GM11168 (cell line): ENCODE data around the gene ITK.

Experiments used
- in situ Hi-C: fragments of 300-500 bp; cut with MboI; formaldehyde crosslinking; loops from one replicate; pipeline ENCODE4 v1.12.0; 2022; ENCODE audit warnings: low sequenced_read_pairs; ENCODE audit not compliant: unreplicated experiment

ITK gene

DNA sequence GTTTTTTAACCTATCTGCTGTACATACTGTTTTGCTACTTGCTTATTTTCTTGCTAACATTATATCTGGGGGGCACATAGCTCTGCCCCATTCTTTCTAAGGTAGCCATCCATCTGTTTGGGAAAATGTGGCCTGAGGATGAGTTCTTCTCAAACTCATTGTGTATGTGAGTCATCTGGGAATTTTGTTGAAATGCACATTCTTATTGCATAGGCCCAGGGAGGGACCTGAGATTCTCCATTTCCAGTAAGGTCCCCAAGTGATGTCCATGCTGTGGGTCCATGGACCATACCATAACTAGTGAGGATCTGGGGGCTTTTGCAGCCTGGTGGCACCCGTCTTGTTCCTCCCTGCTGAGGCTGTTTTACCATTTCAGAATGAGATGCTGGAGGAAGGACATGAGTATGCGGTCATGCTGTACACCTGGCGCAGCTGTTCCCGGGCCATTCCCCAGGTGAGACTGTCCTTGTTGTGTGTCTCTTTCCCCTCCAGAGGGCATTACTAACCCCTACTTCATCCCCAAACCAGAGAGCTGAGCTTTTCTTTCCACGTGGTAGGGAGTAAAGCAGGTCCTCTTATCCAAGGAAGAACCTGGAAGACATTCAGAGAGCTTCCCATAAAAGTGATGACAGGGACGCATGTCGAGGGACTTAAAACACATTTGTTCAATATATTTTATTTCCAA is 113.9 kb downstream of the ITK start:
- in situ Hi-C loops = no loop called here

DNA sequence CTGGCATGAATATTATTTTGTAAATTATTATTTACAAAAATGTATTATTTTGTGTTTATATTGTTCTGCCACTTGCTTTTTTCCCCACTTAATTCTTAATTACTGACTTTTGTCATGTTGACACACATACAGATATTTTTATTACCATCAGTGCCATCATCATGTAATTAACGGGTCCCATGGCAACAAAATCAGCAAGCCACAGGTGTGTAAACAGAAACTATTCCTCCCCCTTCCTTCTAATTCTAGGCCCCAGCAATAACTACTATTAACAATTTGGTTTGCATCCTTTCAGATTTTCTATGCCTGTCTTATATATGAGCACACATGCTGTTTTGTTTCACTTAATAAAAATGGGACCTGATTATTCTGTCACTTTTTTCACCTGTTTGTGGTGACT is 114.6 kb downstream of the ITK start:
- in situ Hi-C loops = no loop called here

DNA sequence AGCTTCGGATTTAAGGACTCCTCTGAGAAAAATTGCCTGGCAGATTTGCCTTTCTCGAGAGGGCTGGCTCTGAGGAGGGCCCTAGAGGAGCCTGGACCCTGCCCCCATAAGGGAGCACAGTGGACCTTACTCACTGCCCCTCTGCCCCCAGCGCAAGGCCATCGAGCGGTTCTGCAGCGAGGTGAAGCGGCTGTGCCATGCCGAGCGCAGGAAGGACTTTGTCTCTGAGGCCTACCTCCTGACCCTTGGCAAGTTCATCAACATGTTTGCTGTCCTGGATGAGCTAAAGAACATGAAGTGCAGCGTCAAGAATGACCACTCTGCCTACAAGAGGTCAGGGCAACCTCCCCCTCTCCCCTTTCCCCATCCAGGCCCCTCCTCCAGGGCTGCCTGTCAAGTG is 119.9 kb downstream of the ITK start:
- in situ Hi-C loops = loop anchor here (10.0 kb wide), 1 partner anchor 156 kb away; the partner anchor contains the start of gene MED7

- in situ Hi-C loops = loop anchor here (10.0 kb wide), 1 partner anchor 156 kb away; the partner anchor contains the start of gene MED7
These were observed 120.4 kb downstream of the ITK start for GRCh38 chr5:157301066-157301465.

- in situ Hi-C loops = loop anchor here (10.0 kb wide), 1 partner anchor 158 kb away; the partner anchor contains the start of gene MED7
These were observed 122.4 kb downstream of the ITK start for GRCh38 chr5:157303023-157303422.

GRCh38 chr5:157303667-157304327 is 123.2 kb downstream of the ITK start:
- in situ Hi-C loops = loop anchor here (10.0 kb wide), 1 partner anchor 159 kb away; the partner anchor contains the start of gene MED7
